Prostate gland (tissue), 2 donors: Measurements from ENCODE around the gene PDE5A. TPM values are rescaled to one million over a fixed set of nuclear protein-coding genes. Genes with fewer than 3 reads are reported as not detected.

ENCODE experiments used
- DNase-seq: peaks from one replicate; pipeline ENCODE4 v3.0.0-alpha.2; 2019; ENCODE audit warnings: low spot score
- H3K27ac ChIP-seq, 2 donors: fragments of 200-600 bp; sonication (generic); 2 replicates each; pipeline ENCODE4 v1.5.1; 2017 to 2019
- H3K27me3 ChIP-seq: fragments of 200-600 bp; sonication (generic); replicated peaks from 2 replicates; pipeline ENCODE4 v1.5.1; 2019; ENCODE audit not compliant: insufficient read depth
- H3K36me3 ChIP-seq, 2 donors: fragments of 200-600 bp; sonication (generic); 1 replicate in 1 of 2; 2 replicates in 1 of 2; pipeline versions ENCODE4 v1.5.1 to v1.8.1; 2017 to 2019
- H3K4me1 ChIP-seq: fragments of 200-600 bp; sonication (generic); replicated peaks from 2 replicates; pipeline ENCODE4 v1.5.1; 2019
- H3K4me3 ChIP-seq, 2 donors: fragments of 200-600 bp; sonication (generic); 2 replicates each; pipeline ENCODE4 v1.5.1; 2017 to 2019
- H3K9me3 ChIP-seq: fragments of 200-600 bp; sonication (generic); 2 replicates; pipeline ENCODE4 v1.5.1; 2017
- CTCF ChIP-seq, 4 experiments: fragments of 200-600 bp in 2 of 4; fragments of 450-650 bp in 2 of 4; sonication (generic) in 2 of 4; IDR thresholded peaks; 1 replicate in 3 of 4; 2 replicates in 1 of 4; pipeline ENCODE4 v1.5.1; 2016 to 2019; ENCODE audit warnings: antibody characterized with exemption in 4 of 4, mild to moderate bottlenecking in 2 of 4, moderate library complexity in 2 of 4
- POLR2A ChIP-seq: fragments of 450-650 bp; IDR thresholded peaks from one replicate; pipeline ENCODE4 v1.6.1; 2016; ENCODE audit warnings: antibody characterized with exemption, mild to moderate bottlenecking
- POLR2AphosphoS5 ChIP-seq: sonication (generic); formaldehyde crosslinking; IDR thresholded peaks from one replicate; pipeline ENCODE4 v1.6.1; 2017; ENCODE audit warnings: antibody characterized with exemption
- WGBS: methylation state at CpG from one replicate; pipeline ENCODE4 v1.1.5; 2018; 5-methylcytosine and 5-hydroxymethylcytosine counted together
- intact Hi-C: fragments of 100-400 bp; cut with DNase I; formaldehyde crosslinking; loops from one replicate; pipeline ENCODE4 v1.14.2; 2022
- total RNA-seq, 2 donors: library from RNA; depleted of rRNA; stranded (reverse); fragments of >200 nt; gene quantifications; one replicate each; pipeline ENCODE4 v1.1.0, GENCODE V29; 2016

The PDE5A gene
- total RNA-seq, 2 donors from 2014 or later, result 46.0 to 49.6 TPM

GRCh38 chr4:119550857-119551532 lies 77.6 kb downstream of the PDE5A start:
- H3K27me3 ChIP-seq, result no peaks in the 10 kb centered on the region
- no peaks in the 10 kb centered on the region for H3K4me1 ChIP-seq
- intact Hi-C loops, result no loop called here
- DNase-seq, result no peak
- whole genome bisulfite sequencing, result 62% methylated on average over 2 of the region's 2 CpGs
- no peak for TF ChIP-seq POLR2AphosphoS5
- no peak for TF ChIP-seq POLR2A
- no peaks in the 10 kb centered on the region for H3K36me3 ChIP-seq
- H3K27ac ChIP-seq, result no peak overlapping the region
- no peak overlapping the region for H3K4me3 ChIP-seq
- no peaks in the 10 kb centered on the region for H3K9me3 ChIP-seq

- no peak for DNase-seq
- 78% methylated on average over 3 of the region's 3 CpGs for WGBS
- intact Hi-C loops, result no loop called here
- no peaks in the 10 kb centered on the region for H3K27me3 ChIP-seq
- no peak overlapping the region for H3K27ac ChIP-seq
- H3K4me1 ChIP-seq, result no peaks in the 10 kb centered on the region
- H3K36me3 ChIP-seq, result no peaks in the 10 kb centered on the region
- no peak for TF ChIP-seq CTCF (IDR thresholded peaks at IDR 0.05)
- no peak for TF ChIP-seq POLR2A
- TF ChIP-seq POLR2AphosphoS5, result no peak
- no peaks in the 10 kb centered on the region for H3K9me3 ChIP-seq
- no peak overlapping the region for H3K4me3 ChIP-seq
Observed at GRCh38 chr4:119549639-119550038, 79.0 kb downstream of the PDE5A start.

GRCh38 chr4:119543779-119544178 lies 84.8 kb downstream of the PDE5A start:
- 73% methylated on average over 4 of the region's 4 CpGs for WGBS
- Histone ChIP-seq H3K9me3 (no peaks in the 10 kb centered on the region), H3K36me3 (no peaks in the 10 kb centered on the region), H3K4me1 (no peaks in the 10 kb centered on the region), H3K27me3 (no peaks in the 10 kb centered on the region), H3K4me3 (no peak overlapping the region), H3K27ac (no peak overlapping the region)
- TF ChIP-seq CTCF (IDR thresholded peaks at IDR 0.05) (no peak), POLR2AphosphoS5 (no peak), POLR2A (no peak)
- DNase-seq, result no peak
- intact Hi-C loops, result no loop called here

GRCh38 chr4:119543187-119543586 lies 85.4 kb downstream of the PDE5A start:
- Histone ChIP-seq H3K27ac (no peak overlapping the region), H3K27me3 (no peaks in the 10 kb centered on the region), H3K4me3 (no peak overlapping the region), H3K9me3 (no peaks in the 10 kb centered on the region), H3K4me1 (no peaks in the 10 kb centered on the region), H3K36me3 (no peaks in the 10 kb centered on the region)
- 79% methylated on average over 1 of the region's 1 CpG for WGBS
- TF ChIP-seq CTCF (IDR thresholded peaks at IDR 0.05) (no peak), POLR2AphosphoS5 (no peak), POLR2A (no peak)
- intact Hi-C loops, result no loop called here
- DNase-seq, result no peak

GRCh38 chr4:119540249-119540648 lies 88.4 kb downstream of the PDE5A start:
- intact Hi-C loops, result no loop called here
- no peaks in the 10 kb centered on the region for H3K27me3 ChIP-seq
- H3K4me3 ChIP-seq, result no peak overlapping the region
- no peaks in the 10 kb centered on the region for H3K9me3 ChIP-seq
- H3K36me3 ChIP-seq, result no peaks in the 10 kb centered on the region
- no peak overlapping the region for H3K27ac ChIP-seq
- WGBS, result 53% methylated on average over 1 of the region's 1 CpG
- H3K4me1 ChIP-seq, result no peaks in the 10 kb centered on the region
- no peak for DNase-seq
- no peak for TF ChIP-seq POLR2AphosphoS5
- no peak for TF ChIP-seq POLR2A
- TF ChIP-seq CTCF (IDR thresholded peaks at IDR 0.05), result no peak
